ENCODE data around the gene ST8SIA1.

DNA sequence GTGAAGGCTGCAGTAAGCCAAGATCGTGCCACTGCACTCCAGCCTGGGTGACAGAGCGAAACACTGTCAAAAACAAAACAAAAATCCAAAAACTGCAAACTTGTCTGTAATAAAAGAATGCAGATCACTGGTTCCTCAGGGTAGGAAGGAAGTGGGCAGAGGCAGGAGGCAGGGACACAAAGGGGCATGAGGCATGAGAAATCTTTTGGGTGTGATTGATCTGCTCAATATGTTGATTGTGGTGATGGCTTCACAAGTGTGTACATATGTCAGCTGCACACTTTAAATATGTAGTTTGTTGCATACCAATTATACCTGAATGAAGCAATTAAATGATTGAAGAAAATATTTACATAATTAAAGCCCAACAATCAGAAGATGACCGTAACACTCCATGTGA, 170.9 kb downstream of the ST8SIA1 start:
- TF ChIP-seq, protein P1, sequence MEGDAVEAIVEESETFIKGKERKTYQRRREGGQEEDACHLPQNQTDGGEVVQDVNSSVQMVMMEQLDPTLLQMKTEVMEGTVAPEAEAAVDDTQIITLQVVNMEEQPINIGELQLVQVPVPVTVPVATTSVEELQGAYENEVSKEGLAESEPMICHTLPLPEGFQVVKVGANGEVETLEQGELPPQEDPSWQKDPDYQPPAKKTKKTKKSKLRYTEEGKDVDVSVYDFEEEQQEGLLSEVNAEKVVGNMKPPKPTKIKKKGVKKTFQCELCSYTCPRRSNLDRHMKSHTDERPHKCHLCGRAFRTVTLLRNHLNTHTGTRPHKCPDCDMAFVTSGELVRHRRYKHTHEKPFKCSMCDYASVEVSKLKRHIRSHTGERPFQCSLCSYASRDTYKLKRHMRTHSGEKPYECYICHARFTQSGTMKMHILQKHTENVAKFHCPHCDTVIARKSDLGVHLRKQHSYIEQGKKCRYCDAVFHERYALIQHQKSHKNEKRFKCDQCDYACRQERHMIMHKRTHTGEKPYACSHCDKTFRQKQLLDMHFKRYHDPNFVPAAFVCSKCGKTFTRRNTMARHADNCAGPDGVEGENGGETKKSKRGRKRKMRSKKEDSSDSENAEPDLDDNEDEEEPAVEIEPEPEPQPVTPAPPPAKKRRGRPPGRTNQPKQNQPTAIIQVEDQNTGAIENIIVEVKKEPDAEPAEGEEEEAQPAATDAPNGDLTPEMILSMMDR (IDR thresholded peaks at IDR 0.05) = no peak
- TF ChIP-seq POLR2A (IDR thresholded peaks at IDR 0.05) = no peak

Measured in lower leg skin (tissue), 3 donors.